ENCODE measurements around the gene PSMD2.

- TF ChIP-seq CTCF (IDR thresholded peaks at IDR 0.05) (no peak), EP300 (IDR thresholded peaks at IDR 0.05) (no peak), POLR2A (IDR thresholded peaks at IDR 0.05) (no peak)
Measured at GRCh38 chr3:184325269-184325668, 26.2 kb downstream of the PSMD2 start.

Measured in sigmoid colon (tissue), 4 donors.